HEK293T (cell line): ENCODE measurements around the gene FMC1.
A peak's percentile ranks its signal among the peaks of the same experiment; 100 is the strongest.

ENCODE experiments used
- CTCF ChIA-PET: fragments of 350-600 bp; formaldehyde crosslinking; extraction: SDS; loops from one replicate; lab custom pipeline; 2021; ENCODE audit warnings: antibody characterized with exemption, inconsistent platforms; lab: Yijun Ruan, JAX
- POLR2A ChIA-PET: fragments of 350-600 bp; formaldehyde crosslinking; extraction: SDS; loops from one replicate; lab custom pipeline; 2020; ENCODE audit warnings: antibody characterized with exemption, inconsistent platforms; lab: Yijun Ruan, JAX
- DNase-seq: peaks from one replicate; pipeline ENCODE4 v3.0.0; 2012; ENCODE audit warnings: mixed read lengths; ENCODE audit errors: extremely low spot score
- ARNT ChIP-seq: fragments of 450-650 bp; IDR thresholded peaks from 2 replicates; pipeline ENCODE4 v1.6.1; 2017; ENCODE audit warnings: mild to moderate bottlenecking
- BHLHE40 ChIP-seq: fragments of 450-650 bp; IDR thresholded peaks from 2 replicates; pipeline ENCODE4 v1.6.1; 2016; ENCODE audit warnings: mild to moderate bottlenecking, moderate library complexity, borderline replicate concordance
- CTBP1 ChIP-seq: fragments of 450-650 bp; IDR thresholded peaks from 2 replicates; pipeline ENCODE4 v1.6.1; 2016; ENCODE audit warnings: borderline replicate concordance
- ELF4 ChIP-seq: fragments of 450-650 bp; IDR thresholded peaks from 2 replicates; pipeline ENCODE4 v1.6.1; 2017; ENCODE audit warnings: antibody characterized with exemption
- FOXA1 ChIP-seq: fragments of 450-650 bp; IDR thresholded peaks from 2 replicates; pipeline ENCODE4 v1.6.1; 2016; ENCODE audit warnings: mild to moderate bottlenecking
- FOXK2 ChIP-seq: fragments of 450-650 bp; IDR thresholded peaks from 2 replicates; pipeline ENCODE4 v1.6.1; 2016; ENCODE audit warnings: mild to moderate bottlenecking
- FOXM1 ChIP-seq: fragments of 450-650 bp; IDR thresholded peaks from 2 replicates; pipeline ENCODE4 v1.6.1; 2017; ENCODE audit warnings: mild to moderate bottlenecking, borderline replicate concordance
- HDGF ChIP-seq: fragments of 450-650 bp; IDR thresholded peaks from 2 replicates; pipeline ENCODE4 v1.6.1; 2017; ENCODE audit warnings: antibody characterized with exemption, borderline replicate concordance
- L3MBTL2 ChIP-seq: fragments of 450-650 bp; conservative IDR thresholded peaks from 2 replicates; pipeline ENCODE4 v1.6.1; 2016; ENCODE audit warnings: mild to moderate bottlenecking
- LEF1 ChIP-seq: fragments of 450-650 bp; IDR thresholded peaks from 2 replicates; pipeline ENCODE4 v1.6.1; 2017; ENCODE audit warnings: mild to moderate bottlenecking, borderline replicate concordance
- NFRKB ChIP-seq: fragments of 450-650 bp; IDR thresholded peaks from 2 replicates; pipeline ENCODE4 v1.6.1; 2016; ENCODE audit warnings: mild to moderate bottlenecking, moderate library complexity
- SP1 ChIP-seq: fragments of 450-650 bp; IDR thresholded peaks from 2 replicates; pipeline ENCODE4 v1.6.1; 2017
- SUZ12 ChIP-seq: fragments of 450-650 bp; IDR thresholded peaks from 2 replicates; pipeline ENCODE4 v1.6.1; 2016; ENCODE audit warnings: mild to moderate bottlenecking
- TARDBP ChIP-seq: fragments of 450-650 bp; IDR thresholded peaks from 2 replicates; pipeline ENCODE4 v1.6.1; 2016
- ZNF384 ChIP-seq: fragments of 450-650 bp; IDR thresholded peaks from 2 replicates; pipeline ENCODE4 v1.6.1; 2016
- TF ChIP-seq, protein P1 (sequence below): fragments of 450-650 bp; IDR thresholded peaks from 2 replicates; pipeline ENCODE4 v1.6.1; 2016

FMC1 gene, protein sequence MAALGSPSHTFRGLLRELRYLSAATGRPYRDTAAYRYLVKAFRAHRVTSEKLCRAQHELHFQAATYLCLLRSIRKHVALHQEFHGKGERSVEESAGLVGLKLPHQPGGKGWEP

DNA sequence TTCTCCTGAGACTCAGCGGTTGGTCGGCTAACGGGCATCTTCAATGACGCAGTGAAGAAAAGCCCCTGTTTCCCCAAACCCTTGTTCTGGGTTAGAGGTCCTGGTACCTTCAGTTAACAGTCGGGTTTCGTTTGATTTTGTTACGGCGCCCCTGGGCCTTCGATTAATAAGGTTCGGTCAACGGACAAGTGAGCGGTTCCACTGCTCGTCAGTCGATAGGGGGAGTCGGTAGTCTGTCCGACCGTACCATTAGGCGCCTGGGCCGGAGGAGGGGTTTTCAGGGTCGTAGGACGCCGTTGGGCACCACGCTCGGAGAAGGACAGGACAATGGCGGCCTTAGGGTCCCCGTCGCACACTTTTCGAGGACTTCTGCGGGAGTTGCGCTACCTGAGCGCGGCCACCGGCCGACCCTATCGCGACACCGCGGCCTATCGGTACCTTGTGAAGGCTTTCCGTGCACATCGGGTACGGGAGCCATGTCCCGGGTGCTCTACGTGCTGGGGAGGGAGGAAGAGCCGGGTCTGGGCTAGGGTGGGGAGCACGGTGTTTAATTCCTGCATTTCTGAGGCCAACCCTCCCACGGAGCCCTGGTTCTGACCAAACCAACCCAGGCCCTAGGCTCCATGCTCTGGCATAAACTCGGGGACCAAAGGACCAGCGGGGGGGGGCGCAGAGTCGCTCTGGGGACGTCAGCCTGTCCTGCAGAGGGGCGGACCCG is at the start of gene FMC1:
Gene FMC1, plus strand, starts transcription at position 280 of the 718 bp plus-strand sequence. Its CDS starts 48 bp downstream, at position 328.
- ChIA-PET POLR2A (no interaction called here), CTCF (no interaction called here)
- peak; percentile 80 for TF ChIP-seq ELF4
- no peak for TF ChIP-seq ZNF384
- no peak; the same call in 1 of the 2 replicates for TF ChIP-seq L3MBTL2
- peak; percentile 41; the same call in 1 of the 2 replicates for TF ChIP-seq CTBP1
- TF ChIP-seq, protein P1, sequence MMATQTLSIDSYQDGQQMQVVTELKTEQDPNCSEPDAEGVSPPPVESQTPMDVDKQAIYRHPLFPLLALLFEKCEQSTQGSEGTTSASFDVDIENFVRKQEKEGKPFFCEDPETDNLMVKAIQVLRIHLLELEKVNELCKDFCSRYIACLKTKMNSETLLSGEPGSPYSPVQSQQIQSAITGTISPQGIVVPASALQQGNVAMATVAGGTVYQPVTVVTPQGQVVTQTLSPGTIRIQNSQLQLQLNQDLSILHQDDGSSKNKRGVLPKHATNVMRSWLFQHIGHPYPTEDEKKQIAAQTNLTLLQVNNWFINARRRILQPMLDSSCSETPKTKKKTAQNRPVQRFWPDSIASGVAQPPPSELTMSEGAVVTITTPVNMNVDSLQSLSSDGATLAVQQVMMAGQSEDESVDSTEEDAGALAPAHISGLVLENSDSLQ = 0 out of 2 replicates have a peak, but pooled peaks have one; percentile 26
- 0 out of 2 replicates have a peak, but pooled peaks have one; percentile 36 for TF ChIP-seq HDGF
- TF ChIP-seq SUZ12 = no peak
- TF ChIP-seq BHLHE40 = peak; percentile 74; the same call in 1 of the 2 replicates
- TF ChIP-seq LEF1 = no peak
- TF ChIP-seq FOXM1 = peak; percentile 81; the same call in 1 of the 2 replicates
- no peak for TF ChIP-seq FOXA1
- TF ChIP-seq NFRKB = peak; percentile 87
- peak; percentile 19; the same call in 1 of the 2 replicates for TF ChIP-seq ARNT
- peak; percentile 88 for DNase-seq

DNA sequence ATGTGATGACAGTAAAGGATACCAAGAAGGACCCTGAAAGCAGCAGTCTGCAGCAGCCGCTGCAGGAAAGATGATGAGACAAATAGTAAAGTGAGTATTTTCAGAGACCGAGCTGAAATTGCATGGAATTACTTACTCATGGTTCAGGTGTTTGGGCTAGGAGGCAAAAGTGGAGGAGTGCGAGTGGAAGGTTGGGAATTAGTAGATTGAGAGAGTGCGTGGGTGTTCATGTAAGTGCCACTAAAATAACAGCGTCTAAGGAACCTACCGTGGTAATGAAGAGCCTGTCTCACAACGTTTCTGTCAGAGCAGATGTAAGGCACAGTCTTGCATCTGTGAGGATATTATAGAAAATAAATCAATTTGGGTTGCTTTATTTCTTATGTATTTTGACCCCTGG is 48.3 kb upstream of the FMC1 start:
- TF ChIP-seq, protein P1 = no peak
- TF ChIP-seq L3MBTL2 (no peak), ZNF384 (no peak), ARNT (no peak), SP1 (no peak), LEF1 (no peak)
- DNase-seq = no peak
- ChIA-PET POLR2A (no interaction called here), CTCF (no interaction called here)

DNA sequence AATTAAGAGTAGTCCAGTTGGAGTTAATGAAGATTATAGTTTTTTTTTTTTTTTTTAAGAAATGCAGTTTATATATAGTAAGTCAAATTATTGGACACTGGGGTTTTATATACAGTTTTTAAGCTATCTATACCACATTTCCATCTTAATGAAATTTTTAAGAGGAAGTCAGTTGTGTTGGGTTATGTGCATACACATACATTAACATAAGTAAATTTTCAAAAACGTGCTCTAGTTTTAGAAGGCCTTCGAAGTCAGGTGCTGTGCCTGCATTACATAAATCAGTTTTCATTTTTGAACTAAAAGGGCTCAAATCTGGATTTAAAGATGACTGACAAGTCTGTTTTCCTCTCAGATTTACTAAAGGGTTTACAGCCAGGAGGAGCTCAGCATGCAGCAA is 47.6 kb upstream of the FMC1 start:
- DNase-seq = no peak
- ChIA-PET POLR2A (no interaction called here), CTCF (no interaction called here)
- TF ChIP-seq FOXA1 = no peak
- no peak for TF ChIP-seq SP1
- no peak for TF ChIP-seq SUZ12
- no peak for TF ChIP-seq NFRKB
- no peak for TF ChIP-seq ZNF384
- TF ChIP-seq, protein P1 = no peak
- no peak for TF ChIP-seq FOXM1
- no peak for TF ChIP-seq ARNT
- no peak for TF ChIP-seq HDGF
- no peak for TF ChIP-seq LEF1

DNA sequence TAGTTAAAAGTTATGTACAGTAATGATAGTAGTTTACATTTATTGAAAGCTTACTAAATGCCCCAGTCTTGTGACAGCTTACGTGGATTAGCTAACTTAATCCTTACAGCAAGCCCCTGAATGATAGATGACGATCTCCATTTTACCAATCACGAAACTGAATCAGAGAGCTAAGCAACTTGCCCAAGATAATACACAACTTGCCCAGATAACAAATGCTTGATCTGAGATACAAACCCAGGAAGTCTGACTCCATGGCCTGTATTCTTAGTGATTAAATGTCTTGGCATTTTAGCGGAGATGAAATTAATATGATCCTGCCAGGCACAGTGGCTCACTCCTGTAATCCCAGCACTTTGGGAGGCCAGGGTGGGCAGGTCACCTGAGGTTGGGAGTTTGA is 46.9 kb upstream of the FMC1 start:
- DNase-seq = no peak
- TF ChIP-seq SUZ12 (no peak), FOXM1 (no peak), L3MBTL2 (no peak), BHLHE40 (no peak)
- TF ChIP-seq, protein P1 = no peak
- CTCF ChIA-PET = no interaction called here
- POLR2A ChIA-PET = no interaction called here

DNA sequence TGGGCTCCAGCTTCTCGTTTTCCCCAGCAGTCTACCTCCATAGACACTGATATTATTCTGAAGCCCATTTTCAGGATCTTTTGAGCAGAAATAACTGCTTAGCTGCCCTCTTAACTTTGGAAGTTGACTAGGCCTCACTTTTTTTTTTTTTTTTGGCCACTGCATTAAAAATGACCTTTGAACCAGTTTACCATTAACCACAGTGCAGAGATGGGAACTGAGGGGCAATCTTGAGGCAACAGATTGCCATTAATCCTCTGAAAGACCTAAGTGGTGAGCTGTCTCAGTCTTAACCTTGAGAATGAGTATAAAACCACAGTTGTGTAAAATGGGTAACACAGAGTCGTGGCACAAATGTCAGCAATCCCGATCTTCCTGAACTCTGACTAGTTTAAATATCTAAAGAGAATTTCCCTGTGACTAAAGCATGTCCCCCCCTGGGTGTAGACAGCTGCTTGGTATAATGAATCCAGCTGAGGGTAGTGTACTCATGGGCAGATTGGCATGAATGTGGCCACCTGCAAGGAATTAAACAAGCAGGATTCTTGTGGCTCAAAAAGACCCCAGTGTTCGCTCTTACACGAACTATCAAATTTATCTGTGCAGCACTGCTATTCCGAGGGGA is 46.1 kb upstream of the FMC1 start:
- TF ChIP-seq HDGF (no peak), ZNF384 (no peak), ARNT (no peak), L3MBTL2 (no peak), FOXM1 (no peak), BHLHE40 (no peak), CTBP1 (no peak), LEF1 (no peak), TARDBP (no peak), FOXA1 (no peak), ELF4 (no peak), SP1 (no peak), FOXK2 (no peak), NFRKB (no peak), SUZ12 (no peak)
- TF ChIP-seq, protein P1 = no peak
- POLR2A ChIA-PET = no interaction called here
- CTCF ChIA-PET = interaction anchor here (0.6 kb wide), 1 partner anchor 348 kb away, joined by 3 read pairs; no protein-coding TSS in a partner anchor
- DNase-seq = no peak
